Loucy (cell line): ENCODE measurements around the gene SBF2.

Experiments used
- EZH2phosphoT487 ChIP-seq: fragments of 200-600 bp; IDR thresholded peaks from 2 replicates; pipeline ENCODE4 v1.6.1; 2018; ENCODE audit warnings: antibody characterized with exemption, mild to moderate bottlenecking, moderate library complexity, borderline replicate concordance
- TF ChIP-seq, protein P1 (sequence below): fragments of 200-600 bp; sonication (generic); conservative IDR thresholded peaks from 2 replicates; pipeline ENCODE4 v1.5.1; 2014; ENCODE audit warnings: mild to moderate bottlenecking, antibody characterized with exemption, low read length

- TF ChIP-seq, protein P1, sequence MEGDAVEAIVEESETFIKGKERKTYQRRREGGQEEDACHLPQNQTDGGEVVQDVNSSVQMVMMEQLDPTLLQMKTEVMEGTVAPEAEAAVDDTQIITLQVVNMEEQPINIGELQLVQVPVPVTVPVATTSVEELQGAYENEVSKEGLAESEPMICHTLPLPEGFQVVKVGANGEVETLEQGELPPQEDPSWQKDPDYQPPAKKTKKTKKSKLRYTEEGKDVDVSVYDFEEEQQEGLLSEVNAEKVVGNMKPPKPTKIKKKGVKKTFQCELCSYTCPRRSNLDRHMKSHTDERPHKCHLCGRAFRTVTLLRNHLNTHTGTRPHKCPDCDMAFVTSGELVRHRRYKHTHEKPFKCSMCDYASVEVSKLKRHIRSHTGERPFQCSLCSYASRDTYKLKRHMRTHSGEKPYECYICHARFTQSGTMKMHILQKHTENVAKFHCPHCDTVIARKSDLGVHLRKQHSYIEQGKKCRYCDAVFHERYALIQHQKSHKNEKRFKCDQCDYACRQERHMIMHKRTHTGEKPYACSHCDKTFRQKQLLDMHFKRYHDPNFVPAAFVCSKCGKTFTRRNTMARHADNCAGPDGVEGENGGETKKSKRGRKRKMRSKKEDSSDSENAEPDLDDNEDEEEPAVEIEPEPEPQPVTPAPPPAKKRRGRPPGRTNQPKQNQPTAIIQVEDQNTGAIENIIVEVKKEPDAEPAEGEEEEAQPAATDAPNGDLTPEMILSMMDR = no peak
- TF ChIP-seq EZH2phosphoT487 = no peak
Observed at GRCh38 chr11:9732453-9732852, 561.6 kb downstream of the SBF2 start.
